HG03097 (cell line): ENCODE results near the gene GABRB3.

Source experiments
- ATAC-seq: cut with Tn5 transposase; IDR thresholded peaks from one replicate; pipeline ENCODE4 v1.9.1; 2021; ENCODE audit not compliant: unreplicated experiment, low FRiP score

Gene GABRB3

DNA sequence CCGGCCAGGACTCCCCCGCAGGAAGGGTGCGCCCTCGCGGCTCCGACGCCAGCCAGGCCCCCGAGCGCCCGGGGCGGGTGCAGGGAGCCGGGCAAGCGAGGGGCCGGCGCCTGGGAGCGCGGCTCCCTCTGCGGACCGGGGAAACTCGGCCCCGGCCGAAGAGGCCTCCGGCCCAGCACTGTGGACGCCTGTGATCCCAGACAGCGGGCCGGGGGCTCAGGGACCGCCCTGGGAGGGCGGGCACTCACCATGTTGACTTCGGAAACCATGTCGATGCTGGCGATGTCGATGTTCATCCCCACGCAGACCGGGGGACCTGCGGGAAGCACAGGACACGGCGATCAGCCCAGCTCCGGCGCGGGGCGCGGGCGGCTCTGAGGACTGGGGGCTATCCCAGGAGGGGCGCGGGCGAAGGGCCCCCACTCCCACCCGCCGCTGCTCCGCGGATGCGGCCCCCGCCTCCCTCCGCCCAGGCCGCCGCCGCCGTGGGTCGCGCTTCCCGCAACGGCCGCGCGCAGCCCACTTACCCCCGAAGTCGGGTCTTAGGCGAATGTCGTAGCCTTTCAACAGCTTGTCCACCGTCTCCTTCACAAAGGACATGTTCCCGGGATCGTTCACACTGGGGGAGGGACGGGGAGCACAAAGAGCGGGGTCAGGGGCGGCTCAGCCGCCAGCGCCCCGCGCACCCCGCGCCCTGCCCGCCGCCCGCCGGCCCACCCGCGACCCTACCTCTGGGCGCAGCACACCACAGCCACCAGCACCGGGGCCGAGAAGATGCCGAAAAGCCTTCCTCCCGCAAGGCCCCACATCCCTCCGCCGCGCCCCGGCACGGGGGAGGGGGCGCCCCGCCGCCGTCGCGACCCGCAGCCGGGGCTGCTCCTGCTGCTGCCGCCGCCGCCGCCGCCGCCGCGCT lies at the start of gene GABRB3:
TSS of gene GABRB3 (minus strand) at position 913 of the 913 bp plus-strand sequence.
- ATAC-seq, result no peak

- ATAC-seq, result no peak
Measured at GRCh38 chr15:26807517-26808427, 34.9 kb upstream of the GABRB3 start.

DNA sequence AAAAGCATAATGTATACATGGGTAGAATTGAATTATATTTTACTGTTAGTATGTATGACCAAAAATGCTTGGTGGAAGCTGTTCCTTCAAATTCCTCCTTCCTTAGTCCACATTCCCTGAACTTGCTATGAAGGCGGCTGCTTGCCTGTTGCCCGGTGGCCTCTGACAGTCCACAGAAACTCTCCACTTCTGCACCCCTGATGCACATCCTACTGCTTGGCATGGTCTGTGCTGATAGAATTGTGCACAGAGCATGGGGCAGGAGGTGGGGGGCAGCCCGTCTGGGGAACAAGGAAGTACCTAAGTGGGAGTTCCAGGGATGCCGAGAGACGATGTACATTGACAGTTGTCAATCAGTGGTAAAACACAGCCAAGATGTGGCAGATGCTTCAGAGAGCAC lies 33.7 kb upstream of the GABRB3 start:
- no peak for ATAC-seq

GRCh38 chr15:26806151-26806550 lies 33.3 kb upstream of the GABRB3 start:
- ATAC-seq, result no peak

DNA sequence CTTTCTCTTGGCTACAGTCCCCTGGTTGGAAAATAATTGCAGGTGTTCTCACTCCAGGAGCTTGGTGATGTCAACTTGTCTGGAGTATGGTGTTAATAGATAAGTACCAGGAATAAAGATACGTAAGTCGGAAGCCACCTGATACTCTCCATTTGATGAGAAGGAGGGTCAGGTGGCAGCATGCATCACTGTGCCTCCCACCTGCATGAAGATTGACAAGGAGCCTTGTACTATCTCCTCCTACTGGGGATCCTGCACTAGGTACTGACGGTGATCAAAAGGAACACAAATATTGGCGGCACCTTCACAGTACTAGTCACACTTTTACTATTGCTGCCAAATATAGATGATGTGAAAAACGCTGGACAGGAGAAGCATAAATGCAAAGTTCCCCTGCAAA lies 32.6 kb upstream of the GABRB3 start:
- ATAC-seq, result no peak

DNA sequence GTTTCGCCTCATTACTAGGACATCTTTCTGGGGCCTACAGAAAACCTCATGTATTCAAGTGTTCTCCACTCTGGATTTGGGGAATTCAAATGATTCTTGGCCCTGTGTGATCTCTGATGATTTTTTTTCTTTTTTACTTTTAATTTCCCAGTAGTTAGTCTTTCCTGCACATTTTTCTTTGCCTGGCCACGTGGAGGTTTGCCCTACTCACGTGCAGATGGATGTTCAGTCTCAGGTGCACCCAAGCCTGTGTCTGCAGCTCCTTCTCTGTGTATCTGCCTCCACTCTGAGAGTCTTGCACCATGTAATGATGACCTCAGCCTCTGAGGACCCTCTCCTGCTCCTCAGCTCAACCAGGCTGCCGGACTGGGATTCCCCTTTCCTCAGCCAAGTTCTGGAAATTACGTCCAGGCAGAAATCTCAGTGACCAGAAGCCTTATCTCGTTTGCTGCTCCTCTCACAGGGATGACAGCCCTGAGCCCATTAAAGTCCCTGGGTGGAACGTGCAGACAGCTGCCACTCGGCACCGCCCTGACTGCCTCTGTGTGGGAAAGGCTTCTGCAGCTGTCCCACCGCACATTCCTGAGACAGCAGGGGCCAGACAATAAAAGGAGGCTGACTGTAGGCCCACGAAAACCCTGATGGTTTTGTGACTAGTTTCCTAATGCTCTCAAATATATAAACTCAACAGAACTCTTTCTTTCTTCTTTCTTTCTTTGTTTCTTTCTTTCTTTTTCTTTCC lies 31.4 kb upstream of the GABRB3 start:
- ATAC-seq, result no peak

- ATAC-seq, result no peak
Measured at GRCh38 chr15:26790118-26790517, 17.3 kb upstream of the GABRB3 start.

DNA sequence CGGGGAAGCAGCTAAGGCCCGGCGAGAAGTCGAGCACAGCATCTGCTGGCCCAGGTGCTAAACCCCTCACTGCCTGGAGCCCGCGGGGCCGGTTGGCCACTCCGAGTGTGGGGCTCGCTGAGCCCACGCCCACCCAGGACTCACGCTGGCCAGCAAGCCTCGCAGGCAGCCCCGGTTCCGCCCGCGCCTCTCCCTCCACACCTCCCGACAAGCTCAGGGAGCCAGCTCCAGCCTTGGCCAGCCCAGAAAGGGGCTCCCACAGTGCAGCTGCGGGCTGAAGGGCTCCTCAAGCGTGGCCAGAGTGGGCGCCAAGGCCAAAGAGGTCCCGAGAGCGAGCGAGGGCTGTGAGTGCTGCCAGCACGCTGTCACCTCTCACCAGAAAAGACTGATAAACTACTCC lies 8.9 kb upstream of the GABRB3 start:
- ATAC-seq, result no peak

- ATAC-seq, result no peak
Measured at GRCh38 chr15:26773917-26774316, 1.1 kb upstream of the GABRB3 start.

- no peak for ATAC-seq
Measured at GRCh38 chr15:26773067-26773877, 406 bp upstream of the GABRB3 start.

- no peak for ATAC-seq
Measured at GRCh38 chr15:26771578-26772153, 1.2 kb downstream of the GABRB3 start.

GRCh38 chr15:26771168-26771567 lies 1.7 kb downstream of the GABRB3 start:
- ATAC-seq, result no peak

DNA sequence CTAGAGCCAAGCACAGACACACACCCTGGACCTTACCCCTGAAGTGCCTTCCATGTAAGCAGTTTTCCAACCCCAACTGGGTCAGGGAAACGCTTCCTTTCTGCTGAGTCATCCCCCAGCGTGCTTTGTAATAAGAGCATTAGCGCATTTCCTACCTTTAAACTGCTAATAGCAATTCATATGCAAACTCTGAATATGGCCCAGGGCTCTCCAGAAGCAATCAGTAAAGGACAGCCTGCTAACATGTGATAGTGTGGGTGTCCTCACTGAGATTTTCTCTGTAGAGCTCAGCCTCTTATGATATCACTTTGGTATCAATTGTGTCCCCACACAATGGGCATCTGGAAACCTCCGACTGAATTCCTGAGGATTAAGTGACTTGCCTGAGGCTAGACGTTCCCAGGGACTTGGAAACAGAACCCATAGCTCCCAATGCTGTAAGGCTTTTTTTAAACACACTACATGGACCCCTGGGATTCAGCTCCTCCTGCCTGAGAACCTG lies 5.6 kb downstream of the GABRB3 start:
- ATAC-seq, result no peak

DNA sequence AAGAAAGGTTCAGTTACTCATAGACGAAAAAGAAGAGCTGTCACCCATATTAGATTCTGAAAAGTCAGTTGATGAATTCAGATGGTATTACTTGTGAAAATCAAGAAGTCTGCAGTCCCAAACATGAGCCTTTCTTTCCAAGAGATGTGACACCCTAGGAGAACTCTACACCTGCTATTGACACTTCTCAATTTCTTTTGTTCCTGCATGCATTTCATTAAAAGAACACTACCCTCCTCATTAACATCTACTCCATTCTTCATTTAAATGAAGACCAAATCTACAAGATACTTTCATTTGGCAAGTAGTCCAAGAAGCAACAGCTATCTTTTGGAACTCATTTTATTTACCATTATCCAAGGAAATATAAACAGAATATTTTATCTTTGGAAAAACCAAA lies 6.6 kb downstream of the GABRB3 start:
- no peak for ATAC-seq

DNA sequence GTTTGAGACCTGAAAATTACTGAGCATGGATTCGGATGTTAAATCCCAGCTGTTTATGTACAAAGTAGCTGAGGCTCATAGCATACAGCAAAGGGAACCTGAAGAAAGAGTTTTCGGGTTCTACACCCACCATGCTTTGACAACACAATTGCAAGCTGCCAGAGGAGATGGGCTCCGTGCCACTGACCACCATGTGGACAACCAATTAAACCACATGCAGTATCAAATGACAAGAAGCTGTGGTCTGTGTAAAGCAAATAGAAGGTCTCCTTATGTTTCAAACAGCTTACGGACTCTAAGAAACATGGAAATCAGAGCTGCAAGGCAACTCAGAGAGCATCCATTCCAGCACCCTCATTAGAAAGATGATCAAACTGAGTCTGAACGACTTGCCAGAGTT lies 12.9 kb downstream of the GABRB3 start:
- no peak for ATAC-seq

DNA sequence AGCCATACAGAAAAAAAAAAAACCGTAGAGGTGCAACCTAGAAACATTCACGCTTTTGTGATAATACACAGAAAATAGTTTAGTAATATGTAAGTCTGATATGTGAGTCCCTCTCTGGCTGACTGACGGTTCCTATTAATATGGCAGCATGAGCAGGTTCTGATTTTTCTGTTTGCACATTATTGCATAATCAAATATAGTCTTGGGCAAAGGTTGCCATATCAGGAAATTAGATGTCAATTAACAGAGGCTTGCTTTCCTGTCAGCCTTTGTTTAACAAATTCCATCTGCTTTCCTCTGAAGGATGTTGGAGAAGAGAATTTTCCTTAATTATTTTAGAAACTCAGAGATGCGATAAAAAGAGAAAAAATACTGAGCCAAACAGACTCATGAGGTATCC lies 14.8 kb downstream of the GABRB3 start:
- ATAC-seq, result no peak

- no peak for ATAC-seq
Measured at GRCh38 chr15:26757141-26757540, 15.7 kb downstream of the GABRB3 start.

DNA sequence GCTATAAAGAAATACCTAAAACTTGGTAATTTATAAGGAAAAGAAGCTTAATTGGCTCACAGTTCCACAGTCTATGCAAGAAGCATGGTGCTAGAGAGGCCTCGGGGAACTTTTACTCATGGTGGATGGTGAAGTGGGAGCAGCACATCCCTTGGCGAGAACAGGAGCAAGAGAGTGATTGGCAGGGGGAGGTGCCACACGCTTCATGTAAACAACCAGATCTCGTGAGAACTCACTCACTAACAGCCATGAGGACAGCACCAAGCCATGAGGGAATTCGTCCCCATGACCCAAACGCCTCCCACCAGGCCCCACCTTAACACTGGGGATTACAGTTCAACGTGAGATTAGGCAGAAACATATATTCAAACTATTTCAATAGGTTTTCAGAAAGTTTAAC lies 28.0 kb downstream of the GABRB3 start:
- ATAC-seq, result no peak

DNA sequence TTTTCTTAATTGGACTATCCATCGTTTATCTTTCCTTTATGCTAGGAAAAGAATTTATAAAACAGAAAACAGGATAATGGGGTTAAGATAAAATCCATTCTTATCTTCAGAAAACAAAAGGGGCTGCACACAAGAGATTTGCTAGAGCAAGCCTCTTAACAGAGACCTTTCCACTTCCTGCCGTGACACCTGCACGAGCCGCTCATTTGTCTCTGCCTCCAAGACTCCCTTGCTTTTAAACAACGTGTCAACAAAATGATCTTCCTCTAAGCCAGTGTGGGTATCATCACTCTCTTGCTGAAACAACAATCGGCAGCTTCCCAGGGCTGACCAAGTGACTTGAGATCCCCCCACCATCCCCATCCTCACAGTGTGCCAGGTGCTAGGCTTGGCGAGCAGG lies 33.1 kb downstream of the GABRB3 start:
- no peak for ATAC-seq
